OCI-LY1 (cell line): ENCODE measurements around the gene AP4S1.

Source experiments
- EZH2 ChIP-seq: fragments of 200-600 bp; sonication (generic), shearing (Covaris generic); IDR thresholded peaks from 2 replicates; pipeline ENCODE4 v1.8.0; 2017; ENCODE audit warnings: borderline replicate concordance, mixed run types, mild to moderate bottlenecking, antibody characterized with exemption, low read length, moderate library complexity, mixed read lengths
- TF ChIP-seq, protein P1 (sequence below): fragments of 200-600 bp; sonication (generic), shearing (Covaris generic); IDR thresholded peaks from 2 replicates; pipeline ENCODE4 v1.5.1; 2017; ENCODE audit warnings: mild to moderate bottlenecking, antibody characterized with exemption, low read length, moderate library complexity, mixed read lengths

DNA sequence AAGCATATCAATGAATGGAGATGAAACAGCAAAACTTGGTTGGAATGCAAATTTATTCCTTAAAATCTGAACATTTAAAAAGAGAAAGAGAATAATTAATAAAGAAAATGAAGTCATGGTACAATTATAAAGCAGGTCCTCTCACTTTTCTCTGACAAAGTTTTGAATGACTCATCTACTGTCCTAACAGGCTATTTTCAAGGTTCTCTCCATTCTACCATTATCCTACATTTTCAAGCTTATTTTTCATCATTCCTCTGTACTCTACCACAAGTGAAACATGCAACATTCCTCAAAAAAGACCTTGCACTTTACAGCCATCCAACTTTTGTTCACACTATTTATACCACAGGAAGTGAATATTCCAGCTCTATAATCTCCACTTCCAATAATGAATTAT lies 36.9 kb upstream of the AP4S1 start:
- TF ChIP-seq, protein P1, sequence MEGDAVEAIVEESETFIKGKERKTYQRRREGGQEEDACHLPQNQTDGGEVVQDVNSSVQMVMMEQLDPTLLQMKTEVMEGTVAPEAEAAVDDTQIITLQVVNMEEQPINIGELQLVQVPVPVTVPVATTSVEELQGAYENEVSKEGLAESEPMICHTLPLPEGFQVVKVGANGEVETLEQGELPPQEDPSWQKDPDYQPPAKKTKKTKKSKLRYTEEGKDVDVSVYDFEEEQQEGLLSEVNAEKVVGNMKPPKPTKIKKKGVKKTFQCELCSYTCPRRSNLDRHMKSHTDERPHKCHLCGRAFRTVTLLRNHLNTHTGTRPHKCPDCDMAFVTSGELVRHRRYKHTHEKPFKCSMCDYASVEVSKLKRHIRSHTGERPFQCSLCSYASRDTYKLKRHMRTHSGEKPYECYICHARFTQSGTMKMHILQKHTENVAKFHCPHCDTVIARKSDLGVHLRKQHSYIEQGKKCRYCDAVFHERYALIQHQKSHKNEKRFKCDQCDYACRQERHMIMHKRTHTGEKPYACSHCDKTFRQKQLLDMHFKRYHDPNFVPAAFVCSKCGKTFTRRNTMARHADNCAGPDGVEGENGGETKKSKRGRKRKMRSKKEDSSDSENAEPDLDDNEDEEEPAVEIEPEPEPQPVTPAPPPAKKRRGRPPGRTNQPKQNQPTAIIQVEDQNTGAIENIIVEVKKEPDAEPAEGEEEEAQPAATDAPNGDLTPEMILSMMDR = no peak
- no peak for TF ChIP-seq EZH2
